HepG2 (cell line): ENCODE results near the gene PTPRM. TPM values are rescaled to one million over a fixed set of nuclear protein-coding genes. Genes with fewer than 3 reads are reported as not detected.

ENCODE experiments used
- ARID5B ChIP-seq: IDR thresholded peaks from 2 replicates; pipeline ENCODE4 v1.4.0; 2020; ENCODE audit warnings: mild to moderate bottlenecking, missing genetic modification reagents
- BCLAF1 ChIP-seq: fragments of 450-650 bp; IDR thresholded peaks from 2 replicates; pipeline ENCODE4 v1.6.1; 2017; ENCODE audit warnings: mild to moderate bottlenecking
- BRF2 ChIP-seq: sonication (generic); formaldehyde crosslinking; IDR thresholded peaks from 2 replicates; pipeline ENCODE4 v1.8.1; 2022; ENCODE audit warnings: mild to moderate bottlenecking, missing genetic modification reagents
- HNF4A ChIP-seq: sonication (generic); formaldehyde crosslinking; IDR thresholded peaks from 2 replicates; pipeline ENCODE4 v1.4.0; 2020; ENCODE audit warnings: missing genetic modification reagents
- MAF1 ChIP-seq: sonication (generic); formaldehyde crosslinking; IDR thresholded peaks from 2 replicates; pipeline ENCODE4 v1.5.0; 2020; ENCODE audit warnings: missing genetic modification reagents, borderline replicate concordance
- MYC ChIP-seq: sonication (generic); formaldehyde crosslinking; IDR thresholded peaks from 2 replicates; pipeline ENCODE4 v1.9.0; 2021; ENCODE audit warnings: missing genetic modification reagents, borderline replicate concordance
- NFIC ChIP-seq: IDR thresholded peaks from 2 replicates; pipeline ENCODE4 v1.6.1; 2012; ENCODE audit warnings: mild to moderate bottlenecking, low read length, inconsistent platforms
- PITX1 ChIP-seq: sonication (generic); formaldehyde crosslinking; IDR thresholded peaks from 2 replicates; pipeline ENCODE4 v1.5.1; 2020; ENCODE audit warnings: mild to moderate bottlenecking, missing genetic modification reagents
- RARA ChIP-seq: IDR thresholded peaks from 2 replicates; pipeline ENCODE4 v1.6.1; 2016; ENCODE audit warnings: missing genetic modification reagents, missing compliant biosample characterization
- SP5 ChIP-seq: IDR thresholded peaks from 2 replicates; pipeline ENCODE4 v1.6.1; 2016; ENCODE audit warnings: low read depth, borderline replicate concordance
- TAF1 ChIP-seq: sonication (generic); formaldehyde crosslinking; IDR thresholded peaks from 2 replicates; pipeline ENCODE4 v1.4.0; 2020; ENCODE audit warnings: missing genetic modification reagents
- TEF ChIP-seq: sonication (generic); formaldehyde crosslinking; IDR thresholded peaks from 2 replicates; pipeline ENCODE4 v1.5.0; 2020; ENCODE audit warnings: missing genetic modification reagents
- XBP1 ChIP-seq: sonication (generic); formaldehyde crosslinking; IDR thresholded peaks from 2 replicates; pipeline ENCODE4 v1.5.0; 2020; ENCODE audit warnings: missing genetic modification reagents
- ZBTB39 ChIP-seq: sonication (generic); formaldehyde crosslinking; IDR thresholded peaks from 2 replicates; pipeline ENCODE4 v1.5.0; 2020; ENCODE audit warnings: missing genetic modification reagents
- ZFP1 ChIP-seq: IDR thresholded peaks from 2 replicates; pipeline ENCODE4 v1.6.1; 2016
- ZNF263 ChIP-seq: sonication (generic); formaldehyde crosslinking; IDR thresholded peaks from 2 replicates; pipeline ENCODE4 v1.4.0; 2020; ENCODE audit warnings: missing genetic modification reagents
- ZNF761 ChIP-seq: sonication (generic); formaldehyde crosslinking; conservative IDR thresholded peaks from 2 replicates; pipeline ENCODE4 v1.4.0; 2020; ENCODE audit warnings: mild to moderate bottlenecking, missing genetic modification reagents
- polyA plus RNA-seq, 8 experiments: library from polyadenylated mRNA; depleted of rRNA in 3 of 8; stranded (reverse) in 7 of 8; unstranded in 1 of 8; fragments of >200 nt; fragmentation: Illumina TruSeq in 4 of 8; extraction: Trizol in 4 of 8; gene quantifications; 2 replicates each; pipeline versions ENCODE4 v1.2.1 to v1.2.3, GENCODE V29; 2011 to 2016; ENCODE audit warnings: low read depth in 4 of 8, missing spikeins in 1 of 8, mixed read lengths in 1 of 8; ENCODE audit not compliant: insufficient read depth in 1 of 8
- total RNA-seq, 5 experiments: library from RNA; depleted of rRNA; stranded (reverse); fragments of >200 nt; fragmentation: Illumina TruSeq; extraction: Trizol; gene quantifications; 2 replicates each; pipeline ENCODE4 v1.2.3, GENCODE V29; 2016; ENCODE audit warnings: low read depth in 1 of 5

Gene PTPRM
- total and polyA plus RNA-seq, 2 of the 13 experiments (the other 11 are each of a cell fraction or from before 2014, with no cell fraction given): 12.6 to 108 TPM

GRCh38 chr18:7803956-7804469 is 236.9 kb downstream of the PTPRM start (continued):
- TF ChIP-seq ZBTB39 (CRISPR knock-in tag) (0 out of 2 replicates have a peak, but pooled peaks have one; percentile 46), SP5 (no peak), TAF1 (CRISPR knock-in tag) (no peak), ARID5B (peak; percentile 59), ZNF263 (no peak), PITX1 (peak; percentile 72; the same call in 1 of the 2 replicates), NFIC (0 out of 2 replicates have a peak, but pooled peaks have one; percentile 14), XBP1 (CRISPR knock-in tag) (no peak), TEF (CRISPR knock-in tag) (peak; percentile 69; the same call in 1 of the 2 replicates), RARA (CRISPR knock-in tag) (no peak), ZNF761 (CRISPR knock-in tag) (no peak), ZFP1 (CRISPR knock-in tag) (no peak), BRF2 (CRISPR knock-in tag) (no peak), BCLAF1 (no peak), HNF4A (peak; percentile 59), MYC (CRISPR knock-in tag) (no peak), MAF1 (CRISPR knock-in tag) (no peak)
